ENCODE data around the gene C5orf15.

Gene C5orf15

GRCh38 chr5:133917785-133918184, 50.6 kb downstream of the C5orf15 start:
- TF ChIP-seq ZC3H10 (CRISPR knock-in tag; IDR thresholded peaks at IDR 0.05) = no peak
- TF ChIP-seq BACH2 (CRISPR knock-in tag; IDR thresholded peaks at IDR 0.05; ENCODE audit: borderline replicate concordance) = no peak
- TF ChIP-seq CSDC2 (CRISPR knock-in tag; IDR thresholded peaks at IDR 0.05) = no peak
- TF ChIP-seq ESRRG (CRISPR knock-in tag; IDR thresholded peaks at IDR 0.05) = no peak
- TF ChIP-seq TCF4 (CRISPR knock-in tag; IDR thresholded peaks at IDR 0.05; ENCODE audit: borderline replicate concordance) = no peak
- TF ChIP-seq, protein P1, sequence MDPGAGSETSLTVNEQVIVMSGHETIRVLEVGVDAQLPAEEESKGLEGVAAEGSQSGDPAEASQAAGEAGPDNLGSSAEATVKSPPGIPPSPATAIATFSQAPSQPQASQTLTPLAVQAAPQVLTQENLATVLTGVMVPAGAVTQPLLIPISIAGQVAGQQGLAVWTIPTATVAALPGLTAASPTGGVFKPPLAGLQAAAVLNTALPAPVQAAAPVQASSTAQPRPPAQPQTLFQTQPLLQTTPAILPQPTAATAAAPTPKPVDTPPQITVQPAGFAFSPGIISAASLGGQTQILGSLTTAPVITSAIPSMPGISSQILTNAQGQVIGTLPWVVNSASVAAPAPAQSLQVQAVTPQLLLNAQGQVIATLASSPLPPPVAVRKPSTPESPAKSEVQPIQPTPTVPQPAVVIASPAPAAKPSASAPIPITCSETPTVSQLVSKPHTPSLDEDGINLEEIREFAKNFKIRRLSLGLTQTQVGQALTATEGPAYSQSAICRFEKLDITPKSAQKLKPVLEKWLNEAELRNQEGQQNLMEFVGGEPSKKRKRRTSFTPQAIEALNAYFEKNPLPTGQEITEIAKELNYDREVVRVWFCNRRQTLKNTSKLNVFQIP (CRISPR knock-in tag; IDR thresholded peaks at IDR 0.05; ENCODE audit: borderline replicate concordance, low read depth) = no peak
- TF ChIP-seq RARB (CRISPR knock-in tag; IDR thresholded peaks at IDR 0.05) = no peak
- TF ChIP-seq, protein P2, sequence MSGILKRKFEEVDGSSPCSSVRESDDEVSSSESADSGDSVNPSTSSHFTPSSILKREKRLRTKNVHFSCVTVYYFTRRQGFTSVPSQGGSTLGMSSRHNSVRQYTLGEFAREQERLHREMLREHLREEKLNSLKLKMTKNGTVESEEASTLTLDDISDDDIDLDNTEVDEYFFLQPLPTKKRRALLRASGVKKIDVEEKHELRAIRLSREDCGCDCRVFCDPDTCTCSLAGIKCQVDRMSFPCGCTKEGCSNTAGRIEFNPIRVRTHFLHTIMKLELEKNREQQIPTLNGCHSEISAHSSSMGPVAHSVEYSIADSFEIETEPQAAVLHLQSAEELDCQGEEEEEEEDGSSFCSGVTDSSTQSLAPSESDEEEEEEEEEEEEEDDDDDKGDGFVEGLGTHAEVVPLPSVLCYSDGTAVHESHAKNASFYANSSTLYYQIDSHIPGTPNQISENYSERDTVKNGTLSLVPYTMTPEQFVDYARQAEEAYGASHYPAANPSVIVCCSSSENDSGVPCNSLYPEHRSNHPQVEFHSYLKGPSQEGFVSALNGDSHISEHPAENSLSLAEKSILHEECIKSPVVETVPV (CRISPR knock-in tag; IDR thresholded peaks at IDR 0.05) = no peak
- no peak for TF ChIP-seq ZFP30 (CRISPR knock-in tag; IDR thresholded peaks at IDR 0.05)
- TF ChIP-seq SNAI2 (CRISPR knock-in tag; IDR thresholded peaks at IDR 0.05) = no peak
- no peak for TF ChIP-seq ZNF565 (CRISPR knock-in tag; conservative IDR thresholded peaks at IDR 0.05; ENCODE audit: low read depth)
- TF ChIP-seq PPARA (CRISPR knock-in tag; IDR thresholded peaks at IDR 0.05; ENCODE audit: borderline replicate concordance) = no peak
- TF ChIP-seq TOX (CRISPR knock-in tag; IDR thresholded peaks at IDR 0.05; ENCODE audit: borderline replicate concordance) = no peak
- TF ChIP-seq, protein P3, sequence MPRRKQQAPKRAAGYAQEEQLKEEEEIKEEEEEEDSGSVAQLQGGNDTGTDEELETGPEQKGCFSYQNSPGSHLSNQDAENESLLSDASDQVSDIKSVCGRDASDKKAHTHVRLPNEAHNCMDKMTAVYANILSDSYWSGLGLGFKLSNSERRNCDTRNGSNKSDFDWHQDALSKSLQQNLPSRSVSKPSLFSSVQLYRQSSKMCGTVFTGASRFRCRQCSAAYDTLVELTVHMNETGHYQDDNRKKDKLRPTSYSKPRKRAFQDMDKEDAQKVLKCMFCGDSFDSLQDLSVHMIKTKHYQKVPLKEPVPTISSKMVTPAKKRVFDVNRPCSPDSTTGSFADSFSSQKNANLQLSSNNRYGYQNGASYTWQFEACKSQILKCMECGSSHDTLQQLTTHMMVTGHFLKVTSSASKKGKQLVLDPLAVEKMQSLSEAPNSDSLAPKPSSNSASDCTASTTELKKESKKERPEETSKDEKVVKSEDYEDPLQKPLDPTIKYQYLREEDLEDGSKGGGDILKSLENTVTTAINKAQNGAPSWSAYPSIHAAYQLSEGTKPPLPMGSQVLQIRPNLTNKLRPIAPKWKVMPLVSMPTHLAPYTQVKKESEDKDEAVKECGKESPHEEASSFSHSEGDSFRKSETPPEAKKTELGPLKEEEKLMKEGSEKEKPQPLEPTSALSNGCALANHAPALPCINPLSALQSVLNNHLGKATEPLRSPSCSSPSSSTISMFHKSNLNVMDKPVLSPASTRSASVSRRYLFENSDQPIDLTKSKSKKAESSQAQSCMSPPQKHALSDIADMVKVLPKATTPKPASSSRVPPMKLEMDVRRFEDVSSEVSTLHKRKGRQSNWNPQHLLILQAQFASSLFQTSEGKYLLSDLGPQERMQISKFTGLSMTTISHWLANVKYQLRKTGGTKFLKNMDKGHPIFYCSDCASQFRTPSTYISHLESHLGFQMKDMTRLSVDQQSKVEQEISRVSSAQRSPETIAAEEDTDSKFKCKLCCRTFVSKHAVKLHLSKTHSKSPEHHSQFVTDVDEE (CRISPR knock-in tag; IDR thresholded peaks at IDR 0.05) = no peak
- TF ChIP-seq ISL1 (CRISPR knock-in tag; IDR thresholded peaks at IDR 0.05) = no peak
- no peak for TF ChIP-seq ZNF70 (CRISPR knock-in tag; IDR thresholded peaks at IDR 0.05)
- TF ChIP-seq OSR1 (CRISPR knock-in tag; IDR thresholded peaks at IDR 0.05) = no peak
- ATAC-seq = no peak

DNA sequence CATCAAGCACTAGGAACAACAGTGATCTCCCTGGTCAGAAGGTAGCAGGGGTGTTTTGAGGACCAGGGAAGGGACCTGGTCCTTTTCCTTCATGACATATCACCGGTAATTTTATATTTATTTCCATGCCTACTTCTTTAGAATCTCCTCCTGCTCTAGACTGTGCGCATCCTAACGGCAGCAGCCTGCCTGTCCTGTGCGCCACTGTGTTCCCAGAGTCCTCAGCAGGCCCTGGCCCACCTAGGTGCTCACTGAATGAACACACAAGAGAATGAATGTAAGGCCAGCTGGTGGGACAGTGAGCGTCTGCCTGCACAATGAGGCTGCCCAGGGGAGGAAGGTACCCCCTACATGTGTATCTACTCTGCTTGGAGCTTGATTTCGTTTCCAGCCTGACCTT, 51.5 kb downstream of the C5orf15 start:
- ATAC-seq = no peak
- TF ChIP-seq TOX (CRISPR knock-in tag; IDR thresholded peaks at IDR 0.05; ENCODE audit: borderline replicate concordance) (no peak), ZNF70 (CRISPR knock-in tag; IDR thresholded peaks at IDR 0.05) (no peak), BACH2 (CRISPR knock-in tag; IDR thresholded peaks at IDR 0.05; ENCODE audit: borderline replicate concordance) (no peak), ZFP30 (CRISPR knock-in tag; IDR thresholded peaks at IDR 0.05) (no peak), OSR1 (CRISPR knock-in tag; IDR thresholded peaks at IDR 0.05) (no peak), ISL1 (CRISPR knock-in tag; IDR thresholded peaks at IDR 0.05) (no peak), ARNTL (CRISPR knock-in tag; IDR thresholded peaks at IDR 0.05; ENCODE audit: borderline replicate concordance, low read depth) (no peak), CSDC2 (CRISPR knock-in tag; IDR thresholded peaks at IDR 0.05) (no peak), TCF4 (CRISPR knock-in tag; IDR thresholded peaks at IDR 0.05; ENCODE audit: borderline replicate concordance) (no peak), ZFP3 (CRISPR knock-in tag; IDR thresholded peaks at IDR 0.05) (no peak), ESRRG (CRISPR knock-in tag; IDR thresholded peaks at IDR 0.05) (no peak), RARB (CRISPR knock-in tag; IDR thresholded peaks at IDR 0.05) (no peak), ZC3H10 (CRISPR knock-in tag; IDR thresholded peaks at IDR 0.05) (no peak), PPARA (CRISPR knock-in tag; IDR thresholded peaks at IDR 0.05; ENCODE audit: borderline replicate concordance) (no peak), ZNF8 (CRISPR knock-in tag; IDR thresholded peaks at IDR 0.05) (no peak)
- TF ChIP-seq, protein P2 (CRISPR knock-in tag; IDR thresholded peaks at IDR 0.05) = no peak
- TF ChIP-seq, protein P1 (CRISPR knock-in tag; IDR thresholded peaks at IDR 0.05; ENCODE audit: borderline replicate concordance, low read depth) = no peak
- TF ChIP-seq, protein P4, sequence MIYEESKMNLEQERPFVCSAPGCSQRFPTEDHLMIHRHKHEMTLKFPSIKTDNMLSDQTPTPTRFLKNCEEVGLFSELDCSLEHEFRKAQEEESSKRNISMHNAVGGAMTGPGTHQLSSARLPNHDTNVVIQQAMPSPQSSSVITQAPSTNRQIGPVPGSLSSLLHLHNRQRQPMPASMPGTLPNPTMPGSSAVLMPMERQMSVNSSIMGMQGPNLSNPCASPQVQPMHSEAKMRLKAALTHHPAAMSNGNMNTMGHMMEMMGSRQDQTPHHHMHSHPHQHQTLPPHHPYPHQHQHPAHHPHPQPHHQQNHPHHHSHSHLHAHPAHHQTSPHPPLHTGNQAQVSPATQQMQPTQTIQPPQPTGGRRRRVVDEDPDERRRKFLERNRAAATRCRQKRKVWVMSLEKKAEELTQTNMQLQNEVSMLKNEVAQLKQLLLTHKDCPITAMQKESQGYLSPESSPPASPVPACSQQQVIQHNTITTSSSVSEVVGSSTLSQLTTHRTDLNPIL (CRISPR knock-in tag; IDR thresholded peaks at IDR 0.05; ENCODE audit: low read depth) = no peak
